ENCODE data around the gene EIF3A.
"Not testable (repeated sequence)": the region's sequence is repeated elsewhere in the genome, so short reads cannot be mapped to it uniquely, and the experiment has no call there.

The EIF3A gene

GRCh38 chr10:119112056-119112455, 31.4 kb upstream of the EIF3A start:
- no peak for DNase-seq
- Histone ChIP-seq H3K27me3 (ENCODE audit: insufficient read depth, low read depth, severe bottlenecking) (no peaks in the 10 kb centered on the region), H3K4me3 (ENCODE audit: low read depth, low read length) (no peak overlapping the region), H3K36me3 (peaks cover 41% of the 10 kb centered on the region), H3K9me3 (ENCODE audit: severe bottlenecking) (no peaks in the 10 kb centered on the region), H3K27ac (no peak overlapping the region)
- TF ChIP-seq CTCF (IDR thresholded peaks at IDR 0.05; ENCODE audit: low read depth, low read length), result no peak

- peaks cover 33% of the 10 kb centered on the region for H3K36me3 ChIP-seq
- H3K27ac ChIP-seq, result not testable (repeated sequence)
These were observed 27.2 kb upstream of the EIF3A start for GRCh38 chr10:119107771-119108170.

GRCh38 chr10:119107106-119107505, 26.5 kb upstream of the EIF3A start:
- not testable (repeated sequence) for H3K27ac ChIP-seq; H3K9me3 ChIP-seq (ENCODE audit: severe bottlenecking); H3K27me3 ChIP-seq (ENCODE audit: insufficient read depth, low read depth, severe bottlenecking); H3K4me3 ChIP-seq (ENCODE audit: low read depth, low read length); DNase-seq
- H3K36me3 ChIP-seq, result peaks cover 32% of the 10 kb centered on the region

More at GRCh38 chr10:119107771-119108170, 27.2 kb upstream of the EIF3A start:
- not testable (repeated sequence) for H3K9me3 ChIP-seq (ENCODE audit: severe bottlenecking); H3K27me3 ChIP-seq (ENCODE audit: insufficient read depth, low read depth, severe bottlenecking); H3K4me3 ChIP-seq (ENCODE audit: low read depth, low read length); DNase-seq

GRCh38 chr10:119105899-119106298, 25.3 kb upstream of the EIF3A start:
- not testable (repeated sequence) for H3K27ac ChIP-seq; H3K4me3 ChIP-seq (ENCODE audit: low read depth, low read length); H3K27me3 ChIP-seq (ENCODE audit: insufficient read depth, low read depth, severe bottlenecking); H3K9me3 ChIP-seq (ENCODE audit: severe bottlenecking); DNase-seq
- peaks cover 26% of the 10 kb centered on the region for H3K36me3 ChIP-seq

GRCh38 chr10:119105155-119105554, 24.5 kb upstream of the EIF3A start:
- Histone ChIP-seq H3K27ac (no peak overlapping the region), H3K4me3 (ENCODE audit: low read depth, low read length) (peak overlapping the region; percentile 54)

GRCh38 chr10:119104654-119105015, 24.0 kb upstream of the EIF3A start:
- H3K27ac ChIP-seq, result 0 out of 2 replicates have a peak overlapping the region, but pooled peaks have one; percentile 31
- no peak for TF ChIP-seq CTCF (IDR thresholded peaks at IDR 0.05; ENCODE audit: low read depth, low read length)
- H3K9me3 ChIP-seq (ENCODE audit: severe bottlenecking), result no peaks in the 10 kb centered on the region
- H3K27me3 ChIP-seq (ENCODE audit: insufficient read depth, low read depth, severe bottlenecking), result no peaks in the 10 kb centered on the region
- H3K4me3 ChIP-seq (ENCODE audit: low read depth, low read length), result peak overlapping the region; percentile 54
- peaks cover 16% of the 10 kb centered on the region for H3K36me3 ChIP-seq
- peak; percentile 22 for DNase-seq

More at GRCh38 chr10:119105155-119105554, 24.5 kb upstream of the EIF3A start:
- DNase-seq, result no peak
- no peaks in the 10 kb centered on the region for H3K27me3 ChIP-seq (ENCODE audit: insufficient read depth, low read depth, severe bottlenecking)
- no peak for TF ChIP-seq CTCF (IDR thresholded peaks at IDR 0.05; ENCODE audit: low read depth, low read length)
- peaks cover 20% of the 10 kb centered on the region for H3K36me3 ChIP-seq
- no peaks in the 10 kb centered on the region for H3K9me3 ChIP-seq (ENCODE audit: severe bottlenecking)

GRCh38 chr10:119103903-119104653, 23.5 kb upstream of the EIF3A start, which contains the start of gene DENND10:
DENND10 (plus strand) TSS chr10:119104113; CDS start chr10:119104143, 30 bp downstream.
- DNase-seq, result peak; percentile 69
- TF ChIP-seq CTCF (IDR thresholded peaks at IDR 0.05; ENCODE audit: low read depth, low read length), result no peak
- H3K27ac ChIP-seq, result peak within 1 kb of the TSS; percentile 56

More at GRCh38 chr10:119103903-119104653, 23.5 kb upstream of the EIF3A start, which contains the start of gene DENND10:
- H3K27me3 ChIP-seq (ENCODE audit: insufficient read depth, low read depth, severe bottlenecking), result no peaks in the 10 kb centered on the region
- H3K9me3 ChIP-seq (ENCODE audit: severe bottlenecking), result no peaks in the 10 kb centered on the region
- peak within 1 kb of the TSS; percentile 54 for H3K4me3 ChIP-seq (ENCODE audit: low read depth, low read length)
- H3K36me3 ChIP-seq, result peaks cover 13% of the 10 kb centered on the region
